GM21529 (cell line): ENCODE data around the gene PLIN4.
"Not testable (repeated sequence)": the region's sequence is repeated elsewhere in the genome, so short reads cannot be mapped to it uniquely, and the experiment has no call there.

Experiments
- ATAC-seq: cut with Tn5 transposase; IDR thresholded peaks from one replicate; pipeline ENCODE4 v1.9.1; 2021; ENCODE audit not compliant: unreplicated experiment

PLIN4 gene

GRCh38 chr19:4518345-4519171 is at the start of gene PLIN4:
Gene PLIN4, minus strand, starts transcription at chr19:4518486. Its CDS starts 214 bp downstream, at chr19:4518272.
- ATAC-seq = no peak

GRCh38 chr19:4567584-4568071 is 49.3 kb upstream of the PLIN4 start:
- ATAC-seq = no peak

- ATAC-seq = no peak
These were observed 48.2 kb upstream of the PLIN4 start for GRCh38 chr19:4566402-4567051.

GRCh38 chr19:4563562-4563961 is 45.3 kb upstream of the PLIN4 start:
- ATAC-seq = not testable (repeated sequence)

GRCh38 chr19:4562085-4562484 is 43.8 kb upstream of the PLIN4 start:
- not testable (repeated sequence) for ATAC-seq

- no peak for ATAC-seq
These were observed 41.3 kb upstream of the PLIN4 start, which contains the start of gene SEMA6B for GRCh38 chr19:4559569-4559968. Gene SEMA6B, minus strand, starts transcription at chr19:4559684. Its CDS starts 1,227 bp downstream, at chr19:4558457.

- ATAC-seq = no peak
These were observed 40.0 kb upstream of the PLIN4 start for GRCh38 chr19:4557971-4558941.

- no peak for ATAC-seq
These were observed 39.1 kb upstream of the PLIN4 start for GRCh38 chr19:4557144-4557970.

- ATAC-seq = no peak
These were observed 38.4 kb upstream of the PLIN4 start for GRCh38 chr19:4556597-4557127.

GRCh38 chr19:4555657-4556561 is 37.6 kb upstream of the PLIN4 start:
- ATAC-seq = no peak

- no peak for ATAC-seq
These were observed 36.4 kb upstream of the PLIN4 start for GRCh38 chr19:4554717-4555116.

- no peak for ATAC-seq
These were observed 35.5 kb upstream of the PLIN4 start for GRCh38 chr19:4553775-4554174.

- ATAC-seq = no peak
These were observed 34.9 kb upstream of the PLIN4 start for GRCh38 chr19:4553092-4553695.

- ATAC-seq = no peak
These were observed 34.2 kb upstream of the PLIN4 start for GRCh38 chr19:4552525-4552819.

GRCh38 chr19:4550479-4551050 is 32.3 kb upstream of the PLIN4 start:
- ATAC-seq = no peak

- ATAC-seq = no peak
These were observed 31.7 kb upstream of the PLIN4 start for GRCh38 chr19:4550018-4550417.

GRCh38 chr19:4548238-4548584 is 29.9 kb upstream of the PLIN4 start:
- no peak for ATAC-seq
